ENCODE measurements around the gene GLCE. TPM values are rescaled to one million over a fixed set of nuclear protein-coding genes. Genes with fewer than 3 reads are reported as not detected.

Gene GLCE
- total RNA-seq, 1 donor from 2014 or later = 13.6 TPM

GRCh38 chr15:69154078-69154477, 6.4 kb upstream of the GLCE start:
- Histone ChIP-seq H3K4me2 (ENCODE audit: low read length) (peak overlapping the region; percentile 55), H3K9me3 (ENCODE audit: insufficient read depth, low read depth, low read length) (no peaks in the 10 kb centered on the region), H3K27ac (ENCODE audit: low read depth, low read length) (no peak overlapping the region), H3K4me3 (ENCODE audit: insufficient read depth, low read depth, low read length) (no peak overlapping the region), H4K20me1 (ENCODE audit: insufficient read depth, low read length) (no peaks in the 10 kb centered on the region), H3K36me3 (ENCODE audit: insufficient read depth, low read length) (no peaks in the 10 kb centered on the region), H3K79me2 (ENCODE audit: insufficient read depth, low read length) (no peaks in the 10 kb centered on the region), H3K27me3 (ENCODE audit: insufficient read depth, low read length) (peaks cover 15% of the 10 kb centered on the region), H3K9ac (ENCODE audit: low read length) (no peak overlapping the region), H3K4me1 (ENCODE audit: insufficient read depth, low read length) (peaks cover 13% of the 10 kb centered on the region), H2AFZ (ENCODE audit: low read depth, low read length) (no peak overlapping the region)
- Mint-ChIP-seq H3K27me3 (ENCODE audit: low read depth, unreplicated experiment) (peaks cover 19% of the 10 kb centered on the region), H3K4me3 (ENCODE audit: unreplicated experiment) (no peak overlapping the region), H3K4me1 (ENCODE audit: low read depth, unreplicated experiment) (peaks cover 14% of the 10 kb centered on the region), H3K9me3 (ENCODE audit: unreplicated experiment) (peaks cover 4% of the 10 kb centered on the region), H3K36me3 (ENCODE audit: low read depth, unreplicated experiment) (peaks cover 3% of the 10 kb centered on the region), H3K27ac (ENCODE audit: unreplicated experiment) (peak overlapping the region; percentile 4)
- TF ChIP-seq CTCF (IDR thresholded peaks at IDR 0.05; ENCODE audit: insufficient read depth, low read depth, low read length) (no peak), EZH2 (IDR thresholded peaks at IDR 0.05; ENCODE audit: insufficient read depth, low read length) (no peak)
- FAIRE-seq (no peak), DNase-seq (ENCODE audit: low read depth) (no peak)

GRCh38 chr15:69154684-69155083, 5.8 kb upstream of the GLCE start:
- Histone ChIP-seq H3K4me1 (ENCODE audit: insufficient read depth, low read length) (peaks cover 13% of the 10 kb centered on the region), H2AFZ (ENCODE audit: low read depth, low read length) (no peak overlapping the region), H3K4me2 (ENCODE audit: low read length) (peak overlapping the region; percentile 55), H3K27me3 (ENCODE audit: insufficient read depth, low read length) (peaks cover 9% of the 10 kb centered on the region), H3K9ac (ENCODE audit: low read length) (no peak overlapping the region), H3K79me2 (ENCODE audit: insufficient read depth, low read length) (no peaks in the 10 kb centered on the region), H3K9me3 (ENCODE audit: insufficient read depth, low read depth, low read length) (no peaks in the 10 kb centered on the region), H3K27ac (ENCODE audit: low read depth, low read length) (no peak overlapping the region), H4K20me1 (ENCODE audit: insufficient read depth, low read length) (no peaks in the 10 kb centered on the region), H3K36me3 (ENCODE audit: insufficient read depth, low read length) (no peaks in the 10 kb centered on the region), H3K4me3 (ENCODE audit: insufficient read depth, low read depth, low read length) (peak overlapping the region; percentile 15)
- Mint-ChIP-seq H3K9me3 (ENCODE audit: unreplicated experiment) (peaks cover 4% of the 10 kb centered on the region), H3K4me1 (ENCODE audit: low read depth, unreplicated experiment) (peaks cover 14% of the 10 kb centered on the region), H3K27me3 (ENCODE audit: low read depth, unreplicated experiment) (peaks cover 15% of the 10 kb centered on the region), H3K27ac (ENCODE audit: unreplicated experiment) (peak overlapping the region; percentile 4), H3K36me3 (ENCODE audit: low read depth, unreplicated experiment) (peaks cover 3% of the 10 kb centered on the region), H3K4me3 (ENCODE audit: unreplicated experiment) (no peak overlapping the region)
- FAIRE-seq = no peak
- no peak for TF ChIP-seq EZH2 (IDR thresholded peaks at IDR 0.05; ENCODE audit: insufficient read depth, low read length)
- no peak for TF ChIP-seq CTCF (IDR thresholded peaks at IDR 0.05; ENCODE audit: insufficient read depth, low read depth, low read length)
- peak; percentile 83 for DNase-seq (ENCODE audit: low read depth)

GRCh38 chr15:69156736-69157381, 3.6 kb upstream of the GLCE start:
- H3K4me1 Mint-ChIP-seq (ENCODE audit: low read depth, unreplicated experiment) = peaks cover 16% of the 10 kb centered on the region
- H3K9ac ChIP-seq (ENCODE audit: low read length) = no peak overlapping the region
- peaks cover 5% of the 10 kb centered on the region for H4K20me1 ChIP-seq (ENCODE audit: insufficient read depth, low read length)
- TF ChIP-seq CTCF (IDR thresholded peaks at IDR 0.05; ENCODE audit: insufficient read depth, low read depth, low read length) (no peak), EZH2 (IDR thresholded peaks at IDR 0.05; ENCODE audit: insufficient read depth, low read length) (no peak)
- no peak overlapping the region for H3K27ac ChIP-seq (ENCODE audit: low read depth, low read length)
- no peak overlapping the region for H3K4me3 Mint-ChIP-seq (ENCODE audit: unreplicated experiment)
- no peaks in the 10 kb centered on the region for H3K36me3 ChIP-seq (ENCODE audit: insufficient read depth, low read length)
- no peaks in the 10 kb centered on the region for H3K36me3 Mint-ChIP-seq (ENCODE audit: low read depth, unreplicated experiment)
- no peak overlapping the region for H3K4me2 ChIP-seq (ENCODE audit: low read length)
- no peaks in the 10 kb centered on the region for H3K27me3 Mint-ChIP-seq (ENCODE audit: low read depth, unreplicated experiment)
- no peak overlapping the region for H3K27ac Mint-ChIP-seq (ENCODE audit: unreplicated experiment)
- no peaks in the 10 kb centered on the region for H3K27me3 ChIP-seq (ENCODE audit: insufficient read depth, low read length)
- peaks cover 2% of the 10 kb centered on the region for H3K79me2 ChIP-seq (ENCODE audit: insufficient read depth, low read length)
- no peak overlapping the region for H3K4me3 ChIP-seq (ENCODE audit: insufficient read depth, low read depth, low read length)
- H3K9me3 Mint-ChIP-seq (ENCODE audit: unreplicated experiment) = peaks cover 4% of the 10 kb centered on the region
- H2AFZ ChIP-seq (ENCODE audit: low read depth, low read length) = no peak overlapping the region
- DNase-seq (ENCODE audit: low read depth) = no peak
- peaks cover 16% of the 10 kb centered on the region for H3K4me1 ChIP-seq (ENCODE audit: insufficient read depth, low read length)
- H3K9me3 ChIP-seq (ENCODE audit: insufficient read depth, low read depth, low read length) = no peaks in the 10 kb centered on the region
- FAIRE-seq = no peak
